Measurements from ENCODE around the gene TBC1D10A. TPM values are rescaled to one million over a fixed set of nuclear protein-coding genes. Genes with fewer than 3 reads are reported as not detected.

Gene TBC1D10A
- total RNA-seq, 1 experiment from 2014 or later = 8.4 TPM

DNA sequence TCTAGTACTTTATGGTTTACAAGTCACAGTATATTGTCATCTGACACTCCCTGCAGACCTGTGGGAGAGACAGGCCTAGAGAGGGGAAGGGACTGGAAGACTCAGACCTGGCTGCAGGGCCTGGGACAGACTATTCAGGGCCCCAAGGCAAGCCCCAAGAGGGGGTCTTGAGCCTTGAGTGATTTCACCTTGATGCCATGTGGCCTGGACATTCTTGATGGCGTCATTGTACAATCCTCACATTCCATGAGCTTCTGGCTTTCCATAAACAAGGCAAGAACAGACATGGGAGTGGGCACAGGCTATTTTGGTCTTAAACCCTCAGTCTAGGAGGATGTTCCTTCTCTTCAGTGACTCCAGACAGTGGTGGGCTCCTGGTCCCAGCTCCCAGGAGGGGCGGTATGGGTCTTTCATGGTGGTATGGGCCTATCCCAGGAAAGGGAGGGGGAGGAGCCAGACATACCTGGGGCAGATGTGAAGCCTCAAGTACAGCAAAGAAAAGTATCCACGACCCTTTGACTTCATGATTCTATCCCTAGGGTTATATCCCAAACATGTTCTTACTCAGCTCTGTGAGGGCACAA is 1.8 kb upstream of the TBC1D10A start:
- Histone ChIP-seq H4K91ac (ENCODE audit: insufficient read length, low read depth, low read length) (no peak overlapping the region), H3K4me2 (ENCODE audit: insufficient read depth, insufficient read length, low read length) (no peak overlapping the region)

More for the DNA sequence above, 1.8 kb upstream of the TBC1D10A start:
- Mint-ChIP-seq H3K27me3 (ENCODE audit: low read depth) (no peaks in the 10 kb centered on the region; the same call in 1 of the 2 replicates), H3K4me1 (peaks cover 24 to 29% of the 10 kb centered on the region in 2 experiments), H3K9me3 (no peaks in the 10 kb centered on the region), H3K4me3 (no peak overlapping the region), H3K36me3 (ENCODE audit: insufficient read depth in 1 of 3, low read depth in 3 of 3) (peaks cover 2 to 27% (median 18%) of the 10 kb centered on the region in 3 experiments; a peak in 6 of 7 replicates), H3K27ac (peak overlapping the region in 1 of 3 experiments; percentile 72; a peak in 1 of 7 replicates)
- no peak overlapping the region for H3K27ac ChIP-seq (ENCODE audit: insufficient read length, low read depth, low read length)
- no peak overlapping the region for H3K18ac ChIP-seq (ENCODE audit: insufficient read length, low read depth, low read length)
- peaks cover 4% of the 10 kb centered on the region for H3K23me2 ChIP-seq (ENCODE audit: insufficient read length, low read depth, low read length, poor library complexity, severe bottlenecking)
- H3K56ac ChIP-seq (ENCODE audit: insufficient read length, low read depth, low read length) = no peak overlapping the region
- H3K4ac ChIP-seq (ENCODE audit: low read depth, low read length) = no peak overlapping the region
- TF ChIP-seq, protein P1, sequence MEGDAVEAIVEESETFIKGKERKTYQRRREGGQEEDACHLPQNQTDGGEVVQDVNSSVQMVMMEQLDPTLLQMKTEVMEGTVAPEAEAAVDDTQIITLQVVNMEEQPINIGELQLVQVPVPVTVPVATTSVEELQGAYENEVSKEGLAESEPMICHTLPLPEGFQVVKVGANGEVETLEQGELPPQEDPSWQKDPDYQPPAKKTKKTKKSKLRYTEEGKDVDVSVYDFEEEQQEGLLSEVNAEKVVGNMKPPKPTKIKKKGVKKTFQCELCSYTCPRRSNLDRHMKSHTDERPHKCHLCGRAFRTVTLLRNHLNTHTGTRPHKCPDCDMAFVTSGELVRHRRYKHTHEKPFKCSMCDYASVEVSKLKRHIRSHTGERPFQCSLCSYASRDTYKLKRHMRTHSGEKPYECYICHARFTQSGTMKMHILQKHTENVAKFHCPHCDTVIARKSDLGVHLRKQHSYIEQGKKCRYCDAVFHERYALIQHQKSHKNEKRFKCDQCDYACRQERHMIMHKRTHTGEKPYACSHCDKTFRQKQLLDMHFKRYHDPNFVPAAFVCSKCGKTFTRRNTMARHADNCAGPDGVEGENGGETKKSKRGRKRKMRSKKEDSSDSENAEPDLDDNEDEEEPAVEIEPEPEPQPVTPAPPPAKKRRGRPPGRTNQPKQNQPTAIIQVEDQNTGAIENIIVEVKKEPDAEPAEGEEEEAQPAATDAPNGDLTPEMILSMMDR (conservative IDR thresholded peaks at IDR 0.05) = no peak
- H2BK120ac ChIP-seq (ENCODE audit: low read depth, low read length, poor library complexity, severe bottlenecking) = no peak overlapping the region
- H3K4me1 ChIP-seq (ENCODE audit: insufficient read depth, low read length) = no peaks in the 10 kb centered on the region
- H2BK20ac ChIP-seq (ENCODE audit: low read depth, low read length, poor library complexity, severe bottlenecking) = no peak overlapping the region
- H4K5ac ChIP-seq (ENCODE audit: insufficient read length, low read depth, low read length) = no peak overlapping the region
- no CpG with 5 or more reads among the region's 3 CpGs for WGBS (ENCODE audit: extremely low coverage, insufficient read length, low lambda C conversion rate)
- H2BK12ac ChIP-seq (ENCODE audit: insufficient read length, low read depth, low read length) = no peak overlapping the region
- no peak for DNase-seq
- H3K9ac ChIP-seq (ENCODE audit: extremely low read depth, insufficient read length, low read length) = no peak overlapping the region
- H2AK5ac ChIP-seq (ENCODE audit: insufficient read length, low read length) = no peak overlapping the region
- no peak overlapping the region for H2BK15ac ChIP-seq (ENCODE audit: low read depth, low read length)
- H3K14ac ChIP-seq (ENCODE audit: insufficient read depth, low read length) = no peak overlapping the region
- H4K20me1 ChIP-seq (ENCODE audit: control insufficient read depth, insufficient read depth, insufficient read length) = peaks cover 2% of the 10 kb centered on the region
- H3K79me2 ChIP-seq (ENCODE audit: insufficient read depth, low read length) = no peaks in the 10 kb centered on the region
- H4K8ac ChIP-seq (replicated peaks; ENCODE audit: insufficient read length, low read depth, low read length) = no peak overlapping the region
- H3T11ph ChIP-seq (ENCODE audit: low read length) = no peak overlapping the region
- H2AFZ ChIP-seq (ENCODE audit: low read length) = no peak overlapping the region
- H2BK5ac ChIP-seq (ENCODE audit: insufficient read length, low read length) = no peak overlapping the region
- no peaks in the 10 kb centered on the region for H3K27me3 ChIP-seq (ENCODE audit: insufficient read depth, low read length)
- no peaks in the 10 kb centered on the region for H3K9me3 ChIP-seq (ENCODE audit: control insufficient read depth, low read depth, low read length)
- H3K79me1 ChIP-seq (ENCODE audit: insufficient read depth, low read depth, low read length, poor library complexity, severe bottlenecking) = no peaks in the 10 kb centered on the region
- no peak overlapping the region for H3K23ac ChIP-seq (ENCODE audit: insufficient read length, low read depth, low read length)

All from H9 (cell line).